NCI-H345 treated with DMSO at 0.1 percent for 48 hours (cell line): Measurements from ENCODE around the gene C1orf21.
"Not testable (repeated sequence)": the region's sequence is repeated elsewhere in the genome, so short reads cannot be mapped to it uniquely, and the experiment has no call there.

Source experiments
- DNase-seq: peaks from one replicate; lab custom pipeline; 2025; ENCODE audit not compliant: unreplicated experiment; lab: John Stamatoyannopoulos, UW

Gene C1orf21

DNA sequence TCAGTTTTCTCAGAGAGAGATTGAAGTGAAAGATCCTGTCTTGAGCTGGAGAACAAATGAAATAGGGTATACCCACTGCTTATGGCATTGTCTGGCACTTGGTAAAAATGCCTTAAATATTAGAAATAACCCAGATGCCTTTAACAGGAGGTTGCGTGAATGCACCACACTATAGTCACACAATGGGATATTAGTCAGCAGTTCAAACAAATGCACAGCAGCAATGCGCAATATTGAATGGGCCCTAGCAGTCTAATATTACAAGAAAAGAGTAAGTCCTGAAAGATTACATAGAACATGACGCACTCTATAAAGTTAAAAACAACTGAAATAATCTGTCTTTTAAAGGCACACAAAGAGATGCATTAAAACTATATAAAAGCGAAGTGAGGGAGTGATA is 206.8 kb downstream of the C1orf21 start:
- no peak for DNase-seq

DNA sequence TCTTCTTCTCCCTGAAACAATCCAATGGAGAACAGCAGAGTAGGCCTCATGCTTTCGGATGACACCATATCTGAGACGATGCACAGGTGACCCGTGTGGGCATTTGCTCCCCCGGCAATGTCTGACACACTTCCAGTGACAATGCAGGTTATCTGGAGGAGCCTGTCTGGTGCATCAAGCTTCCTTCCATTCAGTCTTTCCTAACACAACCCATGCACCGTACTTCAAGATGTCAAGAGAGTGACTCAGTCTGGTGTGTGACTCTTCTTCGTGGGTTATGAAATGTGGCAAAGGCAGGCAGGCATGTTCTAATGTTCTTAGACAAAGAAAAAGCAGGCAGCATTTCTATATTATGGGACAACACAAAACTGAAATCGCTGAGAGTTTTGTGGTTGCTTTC is 208.8 kb downstream of the C1orf21 start:
- DNase-seq: no peak

GRCh38 chr1:184596950-184597645 is 210.3 kb downstream of the C1orf21 start:
- no peak for DNase-seq

- no peak for DNase-seq
Measured at GRCh38 chr1:184597650-184598357, 211.0 kb downstream of the C1orf21 start.

DNA sequence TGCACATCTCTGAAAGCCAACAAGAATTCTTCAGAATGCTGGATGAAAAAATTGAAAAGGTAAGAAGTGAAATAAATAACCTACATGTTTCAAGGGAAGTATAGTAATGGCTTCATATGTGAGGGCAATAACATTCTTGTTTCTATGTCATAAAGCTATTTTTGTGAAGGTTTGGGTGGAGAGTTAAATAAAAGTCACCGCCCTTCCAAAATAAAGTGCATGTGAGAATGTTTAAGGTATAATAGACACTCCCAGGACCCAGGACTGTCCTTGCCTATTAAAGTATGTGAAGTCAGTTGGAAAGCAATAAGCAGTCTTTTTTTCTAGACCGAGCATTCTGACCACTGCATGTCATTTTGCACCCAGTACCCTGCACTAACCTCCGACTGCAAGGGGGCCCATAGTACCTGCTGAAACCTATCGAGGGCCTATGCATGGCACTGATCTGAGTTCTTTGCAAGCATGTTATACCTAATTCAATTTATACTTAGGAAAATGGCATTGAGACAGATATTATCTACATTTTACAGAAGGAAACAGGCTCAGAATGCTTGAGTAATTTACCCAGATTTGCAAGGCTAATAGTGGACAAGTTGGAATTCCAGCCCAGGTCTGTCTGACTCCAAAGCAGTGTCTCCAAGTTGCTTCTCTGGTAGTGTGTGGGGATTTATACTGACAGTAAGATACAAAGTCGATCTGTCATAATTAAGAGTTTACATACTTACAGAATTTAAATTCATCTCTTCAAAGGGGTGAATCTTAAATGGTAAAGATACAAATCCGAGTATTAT is 211.8 kb downstream of the C1orf21 start:
- DNase-seq: no peak

GRCh38 chr1:184604152-184604900 is 217.5 kb downstream of the C1orf21 start:
- DNase-seq: no peak

DNA sequence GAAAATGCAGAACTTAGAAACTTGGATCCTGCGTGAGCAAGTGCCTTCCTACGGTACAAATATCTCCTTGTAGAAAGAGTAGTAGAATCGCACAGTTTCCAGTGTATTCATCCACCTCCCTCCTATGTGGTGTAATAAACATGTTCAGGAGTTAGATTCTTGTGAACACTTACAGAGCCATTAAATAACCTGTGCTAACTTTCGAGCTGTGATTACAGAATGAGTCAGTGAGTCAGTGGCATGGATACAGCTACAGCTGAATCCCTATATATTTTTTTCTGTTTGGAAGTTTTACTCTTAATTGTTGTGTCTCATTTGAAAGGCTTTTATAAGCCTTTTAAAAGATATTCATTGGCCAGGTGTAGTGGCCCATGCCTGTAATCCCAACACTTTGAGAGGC is 219.1 kb downstream of the C1orf21 start:
- DNase-seq: no peak

GRCh38 chr1:184606786-184607185 is 220.0 kb downstream of the C1orf21 start:
- no peak for DNase-seq

DNA sequence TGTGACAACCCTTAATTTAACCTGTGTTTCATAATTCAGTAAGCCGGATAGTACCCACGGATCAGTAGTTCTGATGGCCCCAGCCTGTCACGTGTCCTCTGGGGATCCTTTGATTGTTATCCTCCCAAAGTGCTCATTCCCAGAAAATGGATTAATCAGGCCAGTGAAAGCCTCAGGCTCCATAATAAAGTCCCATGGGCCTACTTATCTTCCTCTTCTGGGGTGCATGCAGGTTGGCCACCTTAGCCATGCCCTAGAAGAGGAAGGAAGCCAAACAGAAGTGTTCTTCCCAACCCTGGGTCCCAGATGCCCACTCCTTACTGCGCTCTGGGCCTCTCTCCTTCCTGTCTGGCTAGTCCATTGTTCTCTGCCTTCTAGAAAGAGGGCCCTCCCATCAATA is 221.8 kb downstream of the C1orf21 start:
- DNase-seq: no peak

- no peak for DNase-seq
Measured at GRCh38 chr1:184608990-184609389, 222.2 kb downstream of the C1orf21 start.

- DNase-seq: peak; percentile 4
Measured at GRCh38 chr1:184610876-184611595, 224.2 kb downstream of the C1orf21 start.

DNA sequence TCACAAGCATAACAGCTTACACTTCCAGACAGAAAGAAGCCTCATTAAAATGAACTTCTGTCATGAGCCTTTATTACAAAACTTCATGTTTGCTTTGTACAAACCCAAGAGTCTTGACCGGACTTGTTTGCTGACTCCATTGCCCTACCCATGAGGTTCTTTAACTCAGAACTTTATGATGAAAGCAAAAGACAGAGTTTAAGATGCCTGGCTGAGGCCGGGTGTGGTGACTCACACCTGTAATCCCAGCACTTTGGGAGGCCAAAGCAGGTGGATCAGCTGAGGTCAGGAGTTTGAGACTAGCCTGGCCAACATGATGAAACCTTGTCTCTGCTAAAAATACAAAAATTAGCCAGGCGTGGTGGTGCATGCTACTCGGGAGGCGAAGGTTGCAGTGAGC is 225.4 kb downstream of the C1orf21 start:
- DNase-seq: not testable (repeated sequence)

DNA sequence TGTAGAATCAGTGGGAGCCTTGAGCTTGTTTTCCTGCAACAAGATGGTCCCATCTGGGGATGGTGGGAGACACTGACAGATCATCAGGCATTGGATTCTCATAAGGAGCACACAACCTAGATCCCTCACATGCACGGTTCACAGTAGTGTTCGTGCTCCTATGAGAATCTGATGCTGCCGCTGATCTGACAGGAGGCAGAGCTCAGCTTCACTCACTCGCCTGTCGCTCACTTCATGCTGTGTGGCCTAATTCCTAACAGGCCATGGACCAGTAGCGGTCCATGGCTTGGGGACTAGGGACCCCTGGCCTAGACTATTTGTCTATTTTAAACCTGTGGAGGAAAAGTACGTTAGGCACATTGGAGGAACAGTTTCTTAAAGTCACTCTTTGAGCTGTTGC is 227.8 kb downstream of the C1orf21 start:
- DNase-seq: no peak

DNA sequence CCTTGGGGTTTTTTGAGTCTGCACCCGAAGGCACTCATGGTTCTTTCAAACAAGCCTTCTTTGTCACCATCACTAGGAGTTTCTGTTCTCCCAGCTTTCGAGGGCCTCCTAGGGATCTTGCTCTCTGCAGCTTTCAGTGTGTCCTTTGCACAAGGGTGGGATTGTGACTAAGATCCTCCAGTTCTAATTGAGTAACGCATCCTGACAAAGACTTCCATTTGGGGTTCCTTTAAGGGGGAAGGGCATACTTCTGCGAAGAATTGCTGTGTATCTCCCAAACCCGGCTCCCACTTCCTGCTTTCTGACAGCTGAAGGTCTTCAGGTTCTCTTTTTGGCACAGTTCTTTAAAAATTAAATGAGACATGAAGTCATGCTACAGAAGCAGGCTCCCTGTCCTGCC is 228.5 kb downstream of the C1orf21 start:
- no peak for DNase-seq

DNA sequence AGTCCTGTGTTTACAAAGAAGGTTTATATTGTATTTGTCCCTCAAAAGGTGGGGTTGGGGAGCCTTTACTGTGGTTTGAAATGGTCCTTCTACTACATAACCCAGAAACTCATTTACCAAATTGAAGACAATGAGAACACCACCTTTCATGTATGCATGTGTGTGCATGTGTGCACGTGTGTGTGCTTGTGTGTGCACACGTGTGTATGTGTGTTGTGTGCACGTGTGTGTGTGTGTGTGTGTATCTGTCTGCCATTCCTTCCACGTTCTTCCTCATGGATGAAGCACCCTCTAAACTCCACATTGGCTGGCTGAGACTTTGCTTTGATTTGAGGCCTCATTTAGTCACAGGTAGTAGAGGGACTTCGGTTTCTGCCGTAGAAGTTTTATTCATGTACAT is 229.7 kb downstream of the C1orf21 start:
- no peak for DNase-seq

GRCh38 chr1:184617433-184618029 is 230.7 kb downstream of the C1orf21 start:
- no peak for DNase-seq

DNA sequence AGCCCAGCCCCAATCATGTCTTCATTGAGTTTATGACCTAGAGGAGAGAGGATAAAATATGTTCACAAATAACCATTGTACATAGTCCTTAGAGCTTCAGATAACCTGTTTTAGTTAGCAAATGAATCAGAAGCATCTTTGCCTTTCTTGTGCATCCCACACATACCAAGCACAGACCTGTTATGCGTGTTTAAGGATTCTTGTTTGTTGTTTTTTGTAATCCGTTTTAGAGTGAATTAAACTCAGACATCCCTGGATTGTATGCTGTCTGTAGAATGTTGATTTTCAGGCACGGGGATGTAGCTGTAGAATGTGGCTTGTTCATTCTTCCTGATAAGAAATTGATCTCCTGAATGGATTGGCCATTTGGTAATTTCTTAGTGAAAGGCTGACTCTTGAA is 232.0 kb downstream of the C1orf21 start:
- no peak for DNase-seq

- no peak for DNase-seq
Measured at GRCh38 chr1:184620469-184620868, 233.6 kb downstream of the C1orf21 start.

- no peak for DNase-seq
Measured at GRCh38 chr1:184621260-184621659, 234.4 kb downstream of the C1orf21 start.

- no peak for DNase-seq
Measured at GRCh38 chr1:184622136-184622823, 235.5 kb downstream of the C1orf21 start.
